IMR-90 (cell line): ENCODE results near the gene PCCA. TPM values are rescaled to one million over a fixed set of nuclear protein-coding genes. Genes with fewer than 3 reads are reported as not detected.

Experiments used
- ATAC-seq: fragments of 200-7000 bp; cut with Tn5 transposase; 2 replicates; pipeline ENCODE4 v1.9.1; 2020; ENCODE audit warnings: low read depth, mild to moderate bottlenecking, moderate library complexity
- BruUV-seq: library from RNA; stranded (reverse); fragments of 400-500 nt; replicated peaks from 2 replicates; lab custom pipeline; 2021; lab: Mats Ljungman, UMichigan
- CTCF ChIA-PET: fragments of 300-600 bp; formaldehyde crosslinking; extraction: SDS; loops from one replicate; lab custom pipeline; 2021; ENCODE audit warnings: antibody characterized with exemption; lab: Yijun Ruan, JAX
- POLR2A ChIA-PET: fragments of 300-600 bp; sonication (Branson Sonifier 250); formaldehyde crosslinking; loops from one replicate; lab custom pipeline; 2022; ENCODE audit warnings: antibody characterized with exemption; ENCODE audit not compliant: unreplicated experiment; lab: Charles Lee
- DNase-seq: peaks from one replicate; pipeline ENCODE4 v3.0.0; 2013
- H2AFZ ChIP-seq: replicated peaks from 2 replicates; pipeline ENCODE3; 2013; ENCODE audit warnings: low read length, mild to moderate bottlenecking; ENCODE audit not compliant: poor library complexity
- H2AK5ac ChIP-seq: 2 replicates; pipeline ENCODE4 v1.6.1; 2013; ENCODE audit warnings: low read depth, low read length, inconsistent platforms
- H2AK9ac ChIP-seq: replicated peaks from 2 replicates; pipeline ENCODE3; 2013; ENCODE audit warnings: mild to moderate bottlenecking, low read depth, low read length, moderate library complexity; ENCODE audit not compliant: poor library complexity
- H2BK120ac ChIP-seq: 2 replicates; pipeline ENCODE4 v1.6.1; 2013; ENCODE audit warnings: low read depth, low read length, inconsistent platforms
- H2BK15ac ChIP-seq: 3 replicates; pipeline ENCODE4 v1.6.1; 2013; ENCODE audit warnings: low read depth, low read length, inconsistent platforms
- H2BK20ac ChIP-seq: 2 replicates; pipeline ENCODE4 v1.6.1; 2013; ENCODE audit warnings: low read depth, mild to moderate bottlenecking, inconsistent platforms, low read length, moderate library complexity
- H2BK5ac ChIP-seq: 2 replicates; pipeline ENCODE4 v1.6.1; 2013; ENCODE audit warnings: mild to moderate bottlenecking, low read depth, low read length, inconsistent platforms; ENCODE audit not compliant: poor library complexity, severe bottlenecking
- H3K14ac ChIP-seq: replicated peaks from 2 replicates; pipeline ENCODE4 v1.6.1; 2013; ENCODE audit warnings: low read depth, low read length, inconsistent platforms
- H3K18ac ChIP-seq: 2 replicates; pipeline ENCODE4 v1.6.1; 2013; ENCODE audit warnings: low read depth, low read length, control low read depth
- H3K23ac ChIP-seq: 2 replicates; pipeline ENCODE4 v1.6.1; 2013; ENCODE audit warnings: low read depth, low read length, inconsistent platforms
- H3K27ac ChIP-seq: 2 replicates; pipeline ENCODE4 v1.5.1; 2013; ENCODE audit warnings: mild to moderate bottlenecking, control low read depth, low read length; ENCODE audit not compliant: insufficient read depth
- H3K27me3 ChIP-seq: 2 replicates; pipeline ENCODE4 v1.6.1; 2013; ENCODE audit warnings: low read length; ENCODE audit not compliant: control insufficient read depth, insufficient read depth
- H3K36me3 ChIP-seq: 2 replicates; pipeline ENCODE4 v1.6.1; 2013; ENCODE audit warnings: low read length, mixed read lengths; ENCODE audit not compliant: control insufficient read depth, insufficient read depth
- H3K4ac ChIP-seq: 2 replicates; pipeline ENCODE4 v1.6.1; 2013; ENCODE audit warnings: low read depth, low read length, inconsistent platforms
- H3K4me1 ChIP-seq: 2 replicates; pipeline ENCODE4 v1.6.1; 2013; ENCODE audit warnings: low read length, mixed read lengths; ENCODE audit not compliant: control insufficient read depth, insufficient read depth
- H3K4me2 ChIP-seq: 2 replicates; pipeline ENCODE4 v1.6.1; 2013; ENCODE audit warnings: low read depth, mild to moderate bottlenecking, control low read depth, low read length, moderate library complexity
- H3K4me3 ChIP-seq: 2 replicates; pipeline ENCODE4 v1.5.1; 2013; ENCODE audit warnings: low read depth, mild to moderate bottlenecking, control low read depth, low read length, moderate library complexity; ENCODE audit not compliant: insufficient read depth
- H3K56ac ChIP-seq: 2 replicates; pipeline ENCODE4 v1.6.1; 2013; ENCODE audit warnings: low read length, inconsistent platforms; ENCODE audit not compliant: insufficient read depth; ENCODE audit errors: extremely low read depth
- H3K79me1 ChIP-seq, 2 experiments: 2 replicates each; pipeline ENCODE4 v1.6.1; 2013; ENCODE audit warnings: low read length in 2 of 2, inconsistent platforms in 1 of 2, low read depth in 1 of 2
- H3K9ac ChIP-seq: 2 replicates; pipeline ENCODE4 v1.6.1; 2013; ENCODE audit warnings: low read depth, low read length, control low read depth
- H3K9me1 ChIP-seq: 2 replicates; pipeline ENCODE4 v1.6.1; 2013; ENCODE audit warnings: low read length, inconsistent platforms; ENCODE audit not compliant: insufficient read depth
- H3K9me3 ChIP-seq: 2 replicates; pipeline ENCODE4 v1.6.1; 2013; ENCODE audit warnings: low read length; ENCODE audit not compliant: control insufficient read depth, insufficient read depth
- H4K20me1 ChIP-seq: 2 replicates; pipeline ENCODE4 v1.6.1; 2013; ENCODE audit warnings: low read length, inconsistent platforms; ENCODE audit not compliant: insufficient read depth
- H4K5ac ChIP-seq: 2 replicates; pipeline ENCODE4 v1.6.1; 2013; ENCODE audit warnings: mild to moderate bottlenecking, low read depth, low read length, control low read depth
- H4K8ac ChIP-seq, 2 experiments: 2 replicates each; pipeline ENCODE4 v1.6.1; 2013; ENCODE audit warnings: low read depth in 2 of 2, low read length in 2 of 2, control low read depth in 1 of 2, inconsistent platforms in 1 of 2
- H4K91ac ChIP-seq: 2 replicates; pipeline ENCODE4 v1.6.1; 2013; ENCODE audit warnings: low read depth, low read length, inconsistent platforms; ENCODE audit not compliant: insufficient read depth
- FOS ChIP-seq: fragments of 150-350 bp; IDR thresholded peaks from 2 replicates; pipeline ENCODE4 v1.6.1; 2016; ENCODE audit warnings: low read depth, low read length
- RCOR1 ChIP-seq: IDR thresholded peaks from 2 replicates; pipeline ENCODE4 v1.6.1; 2012; ENCODE audit warnings: mild to moderate bottlenecking, low read length, improper control_type of control experiment; ENCODE audit not compliant: insufficient replicate concordance
- RFX5 ChIP-seq: IDR thresholded peaks from 2 replicates; pipeline ENCODE4 v1.8.0; 2012; ENCODE audit warnings: low read depth, mild to moderate bottlenecking, low read length, moderate library complexity
- dilution Hi-C: fragments of 300-500 bp; cut with HindIII; formaldehyde crosslinking; loops from one replicate; pipeline ENCODE4 v1.14.3; 2018; ENCODE audit warnings: low sequenced_read_pairs; ENCODE audit not compliant: unreplicated experiment
- in situ Hi-C: fragments of 300-500 bp; cut with MboI; formaldehyde crosslinking; loops from 3 replicates; pipeline ENCODE4 v1.14.3; 2019; ENCODE audit warnings: low sequenced_read_pairs, inconsistent platforms, mixed read lengths
- intact Hi-C: fragments of 100-400 bp; cut with micrococcal nuclease; formaldehyde crosslinking; loops from 2 replicates; pipeline ENCODE4 v1.10.0; 2022
- polyA plus RNA-seq, 3 experiments: library from polyadenylated mRNA; depleted of rRNA; stranded (reverse); fragments of >200 nt; gene quantifications; 2 replicates each; pipeline ENCODE4 v1.2.3, GENCODE V29; 2012; ENCODE audit warnings: low replicate concordance in 1 of 3
- total RNA-seq: library from RNA; depleted of rRNA; stranded (reverse); fragments of >200 nt; gene quantifications from 2 replicates; pipeline ENCODE4 v1.2.3, GENCODE V29; 2012
- TF ChIP-seq, protein P1 (sequence below): conservative IDR thresholded peaks from 2 replicates; pipeline ENCODE4 v1.5.1; 2012; ENCODE audit warnings: mild to moderate bottlenecking, low read depth, low read length, improper control_type of control experiment

Gene PCCA
- total and polyA plus RNA-seq, 2 of the 4 experiments (the other 2 are of a cell fraction), result 7.6 to 24.0 TPM

DNA sequence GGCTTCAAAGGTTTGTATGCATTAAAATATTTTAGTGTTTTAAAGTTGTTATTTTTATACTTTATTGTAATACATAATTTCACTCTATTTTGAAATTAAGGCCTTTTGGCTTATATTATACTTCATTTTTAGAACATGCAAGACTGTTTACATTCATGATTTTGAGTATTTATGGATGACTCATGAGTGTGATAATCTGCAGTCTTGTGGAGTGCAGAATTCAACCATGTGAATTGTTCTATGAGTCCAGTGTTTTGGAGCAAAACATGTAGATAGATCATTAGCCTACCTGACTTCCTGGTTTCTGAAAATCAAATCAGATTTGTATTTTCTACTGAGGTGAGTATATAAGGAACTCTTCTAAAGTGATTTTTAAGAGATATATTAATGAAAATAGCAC lies 241.8 kb downstream of the PCCA start:
- dilution Hi-C loops, result no loop called here
- no peaks in the 10 kb centered on the region for H3K79me1 ChIP-seq
- no peaks in the 10 kb centered on the region for H3K4me1 ChIP-seq
- H3K4me3 ChIP-seq, result no peak overlapping the region
- intact Hi-C loops, result no loop called here
- no peak overlapping the region for H3K18ac ChIP-seq
- no peaks in the 10 kb centered on the region for H3K27me3 ChIP-seq
- H3K56ac ChIP-seq, result no peak overlapping the region
- no peak overlapping the region for H4K8ac ChIP-seq
- H2BK120ac ChIP-seq, result no peak overlapping the region
- H3K14ac ChIP-seq, result no peak overlapping the region
- peak; percentile 67 for ATAC-seq
- H4K20me1 ChIP-seq, result no peaks in the 10 kb centered on the region
- H3K23ac ChIP-seq, result no peak overlapping the region
- no TSS peak for BruUV-seq
- H2AK9ac ChIP-seq, result no peak overlapping the region
- no peaks in the 10 kb centered on the region for H3K9me3 ChIP-seq
- H4K91ac ChIP-seq, result no peak overlapping the region
- no peak overlapping the region for H3K4ac ChIP-seq
- no peak overlapping the region for H3K9ac ChIP-seq
- H3K27ac ChIP-seq, result no peak overlapping the region
- ChIA-PET POLR2A (no interaction called here), CTCF (no interaction called here)
- no peak overlapping the region for H3K4me2 ChIP-seq
- H2AFZ ChIP-seq, result no peak overlapping the region
- H2BK5ac ChIP-seq, result no peak overlapping the region
- in situ Hi-C loops, result no loop called here
- peaks cover 10% of the 10 kb centered on the region for H3K36me3 ChIP-seq
- no peak overlapping the region for H2AK5ac ChIP-seq
- H2BK15ac ChIP-seq, result no peak overlapping the region
- TF ChIP-seq RFX5 (no peak), RCOR1 (no peak), FOS (peak; percentile 64)
- TF ChIP-seq, protein P1, sequence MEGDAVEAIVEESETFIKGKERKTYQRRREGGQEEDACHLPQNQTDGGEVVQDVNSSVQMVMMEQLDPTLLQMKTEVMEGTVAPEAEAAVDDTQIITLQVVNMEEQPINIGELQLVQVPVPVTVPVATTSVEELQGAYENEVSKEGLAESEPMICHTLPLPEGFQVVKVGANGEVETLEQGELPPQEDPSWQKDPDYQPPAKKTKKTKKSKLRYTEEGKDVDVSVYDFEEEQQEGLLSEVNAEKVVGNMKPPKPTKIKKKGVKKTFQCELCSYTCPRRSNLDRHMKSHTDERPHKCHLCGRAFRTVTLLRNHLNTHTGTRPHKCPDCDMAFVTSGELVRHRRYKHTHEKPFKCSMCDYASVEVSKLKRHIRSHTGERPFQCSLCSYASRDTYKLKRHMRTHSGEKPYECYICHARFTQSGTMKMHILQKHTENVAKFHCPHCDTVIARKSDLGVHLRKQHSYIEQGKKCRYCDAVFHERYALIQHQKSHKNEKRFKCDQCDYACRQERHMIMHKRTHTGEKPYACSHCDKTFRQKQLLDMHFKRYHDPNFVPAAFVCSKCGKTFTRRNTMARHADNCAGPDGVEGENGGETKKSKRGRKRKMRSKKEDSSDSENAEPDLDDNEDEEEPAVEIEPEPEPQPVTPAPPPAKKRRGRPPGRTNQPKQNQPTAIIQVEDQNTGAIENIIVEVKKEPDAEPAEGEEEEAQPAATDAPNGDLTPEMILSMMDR, result no peak
- H3K9me1 ChIP-seq, result no peaks in the 10 kb centered on the region
- H4K5ac ChIP-seq, result no peak overlapping the region
- H2BK20ac ChIP-seq, result no peak overlapping the region
- peak; percentile 76 for DNase-seq
